ENCODE data around the gene DLGAP1. TPM values are rescaled to one million over a fixed set of nuclear protein-coding genes. Genes with fewer than 3 reads are reported as not detected.

Gene DLGAP1
- polyA plus RNA-seq, 1 of the 3 experiments (the other 2 are of a cell fraction): not detected

DNA sequence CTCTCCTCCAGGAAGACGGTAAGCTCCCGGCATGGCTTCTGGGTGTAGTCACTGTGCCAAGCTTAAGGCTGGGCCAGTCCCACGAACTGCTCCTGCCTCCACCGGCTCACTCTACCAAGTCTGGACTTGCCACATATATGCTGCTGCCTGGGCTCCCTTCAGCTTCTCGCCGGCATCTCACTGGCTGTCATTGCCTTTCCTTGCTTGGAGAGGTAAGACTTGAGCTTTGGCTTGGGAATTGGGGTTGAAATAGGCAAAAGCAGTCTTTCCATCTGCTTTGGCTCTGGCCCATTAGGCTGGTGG lies 524.1 kb downstream of the DLGAP1 start:
- TF ChIP-seq, protein P1, sequence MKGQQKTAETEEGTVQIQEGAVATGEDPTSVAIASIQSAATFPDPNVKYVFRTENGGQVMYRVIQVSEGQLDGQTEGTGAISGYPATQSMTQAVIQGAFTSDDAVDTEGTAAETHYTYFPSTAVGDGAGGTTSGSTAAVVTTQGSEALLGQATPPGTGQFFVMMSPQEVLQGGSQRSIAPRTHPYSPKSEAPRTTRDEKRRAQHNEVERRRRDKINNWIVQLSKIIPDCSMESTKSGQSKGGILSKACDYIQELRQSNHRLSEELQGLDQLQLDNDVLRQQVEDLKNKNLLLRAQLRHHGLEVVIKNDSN (IDR thresholded peaks at IDR 0.05; ENCODE audit: borderline replicate concordance, low read depth): no peak
- TF ChIP-seq, protein P2, sequence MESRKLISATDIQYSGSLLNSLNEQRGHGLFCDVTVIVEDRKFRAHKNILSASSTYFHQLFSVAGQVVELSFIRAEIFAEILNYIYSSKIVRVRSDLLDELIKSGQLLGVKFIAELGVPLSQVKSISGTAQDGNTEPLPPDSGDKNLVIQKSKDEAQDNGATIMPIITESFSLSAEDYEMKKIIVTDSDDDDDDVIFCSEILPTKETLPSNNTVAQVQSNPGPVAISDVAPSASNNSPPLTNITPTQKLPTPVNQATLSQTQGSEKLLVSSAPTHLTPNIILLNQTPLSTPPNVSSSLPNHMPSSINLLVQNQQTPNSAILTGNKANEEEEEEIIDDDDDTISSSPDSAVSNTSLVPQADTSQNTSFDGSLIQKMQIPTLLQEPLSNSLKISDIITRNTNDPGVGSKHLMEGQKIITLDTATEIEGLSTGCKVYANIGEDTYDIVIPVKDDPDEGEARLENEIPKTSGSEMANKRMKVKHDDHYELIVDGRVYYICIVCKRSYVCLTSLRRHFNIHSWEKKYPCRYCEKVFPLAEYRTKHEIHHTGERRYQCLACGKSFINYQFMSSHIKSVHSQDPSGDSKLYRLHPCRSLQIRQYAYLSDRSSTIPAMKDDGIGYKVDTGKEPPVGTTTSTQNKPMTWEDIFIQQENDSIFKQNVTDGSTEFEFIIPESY (IDR thresholded peaks at IDR 0.05; ENCODE audit: borderline replicate concordance, low read depth): no peak
- TF ChIP-seq GABPA (IDR thresholded peaks at IDR 0.05; ENCODE audit: low read depth) (no peak), FOXJ3 (CRISPR knock-in tag; IDR thresholded peaks at IDR 0.05) (no peak), TCF12 (IDR thresholded peaks at IDR 0.05) (no peak), TAF1 (IDR thresholded peaks at IDR 0.05; ENCODE audit: borderline replicate concordance, low read depth, low read length) (no peak), RCOR1 (IDR thresholded peaks at IDR 0.05; ENCODE audit: low read length) (no peak), POLR2AphosphoS5 (IDR thresholded peaks at IDR 0.05; ENCODE audit: low read depth, low read length) (no peak), EZH2phosphoT487 (IDR thresholded peaks at IDR 0.05; ENCODE audit: borderline replicate concordance, low read depth) (no peak), NFIC (IDR thresholded peaks at IDR 0.05; ENCODE audit: borderline replicate concordance) (no peak), MEF2A (IDR thresholded peaks at IDR 0.05; ENCODE audit: borderline replicate concordance, low read depth) (no peak), RFX5 (IDR thresholded peaks at IDR 0.05; ENCODE audit: low read length) (no peak)
- TF ChIP-seq, protein P3, sequence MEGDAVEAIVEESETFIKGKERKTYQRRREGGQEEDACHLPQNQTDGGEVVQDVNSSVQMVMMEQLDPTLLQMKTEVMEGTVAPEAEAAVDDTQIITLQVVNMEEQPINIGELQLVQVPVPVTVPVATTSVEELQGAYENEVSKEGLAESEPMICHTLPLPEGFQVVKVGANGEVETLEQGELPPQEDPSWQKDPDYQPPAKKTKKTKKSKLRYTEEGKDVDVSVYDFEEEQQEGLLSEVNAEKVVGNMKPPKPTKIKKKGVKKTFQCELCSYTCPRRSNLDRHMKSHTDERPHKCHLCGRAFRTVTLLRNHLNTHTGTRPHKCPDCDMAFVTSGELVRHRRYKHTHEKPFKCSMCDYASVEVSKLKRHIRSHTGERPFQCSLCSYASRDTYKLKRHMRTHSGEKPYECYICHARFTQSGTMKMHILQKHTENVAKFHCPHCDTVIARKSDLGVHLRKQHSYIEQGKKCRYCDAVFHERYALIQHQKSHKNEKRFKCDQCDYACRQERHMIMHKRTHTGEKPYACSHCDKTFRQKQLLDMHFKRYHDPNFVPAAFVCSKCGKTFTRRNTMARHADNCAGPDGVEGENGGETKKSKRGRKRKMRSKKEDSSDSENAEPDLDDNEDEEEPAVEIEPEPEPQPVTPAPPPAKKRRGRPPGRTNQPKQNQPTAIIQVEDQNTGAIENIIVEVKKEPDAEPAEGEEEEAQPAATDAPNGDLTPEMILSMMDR (IDR thresholded peaks at IDR 0.05): no peak
- TF ChIP-seq, protein P4, sequence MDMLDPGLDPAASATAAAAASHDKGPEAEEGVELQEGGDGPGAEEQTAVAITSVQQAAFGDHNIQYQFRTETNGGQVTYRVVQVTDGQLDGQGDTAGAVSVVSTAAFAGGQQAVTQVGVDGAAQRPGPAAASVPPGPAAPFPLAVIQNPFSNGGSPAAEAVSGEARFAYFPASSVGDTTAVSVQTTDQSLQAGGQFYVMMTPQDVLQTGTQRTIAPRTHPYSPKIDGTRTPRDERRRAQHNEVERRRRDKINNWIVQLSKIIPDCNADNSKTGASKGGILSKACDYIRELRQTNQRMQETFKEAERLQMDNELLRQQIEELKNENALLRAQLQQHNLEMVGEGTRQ (IDR thresholded peaks at IDR 0.05; ENCODE audit: borderline replicate concordance, low read depth, low read length): no peak
- TF ChIP-seq, protein P5, sequence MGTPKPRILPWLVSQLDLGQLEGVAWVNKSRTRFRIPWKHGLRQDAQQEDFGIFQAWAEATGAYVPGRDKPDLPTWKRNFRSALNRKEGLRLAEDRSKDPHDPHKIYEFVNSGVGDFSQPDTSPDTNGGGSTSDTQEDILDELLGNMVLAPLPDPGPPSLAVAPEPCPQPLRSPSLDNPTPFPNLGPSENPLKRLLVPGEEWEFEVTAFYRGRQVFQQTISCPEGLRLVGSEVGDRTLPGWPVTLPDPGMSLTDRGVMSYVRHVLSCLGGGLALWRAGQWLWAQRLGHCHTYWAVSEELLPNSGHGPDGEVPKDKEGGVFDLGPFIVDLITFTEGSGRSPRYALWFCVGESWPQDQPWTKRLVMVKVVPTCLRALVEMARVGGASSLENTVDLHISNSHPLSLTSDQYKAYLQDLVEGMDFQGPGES (IDR thresholded peaks at IDR 0.05; ENCODE audit: low read depth, low read length): no peak
- Histone ChIP-seq H4K20me1 (ENCODE audit: insufficient read depth) (no peaks in the 10 kb centered on the region), H3K27me3 (ENCODE audit: insufficient read depth) (no peaks in the 10 kb centered on the region; the same call in 1 of the 2 replicates), H3K4me3 (ENCODE audit: low read depth in 2 of 2, low read length in 1 of 2) (no peak overlapping the region), H3F3A (replicated peaks; ENCODE audit: insufficient read depth) (no peaks in the 10 kb centered on the region), H3K27ac (ENCODE audit: low read depth in 2 of 2, low read length in 1 of 2) (no peak overlapping the region), H3K9ac (no peak overlapping the region), H3K4me2 (no peak overlapping the region), H3K9me3 (no peaks in the 10 kb centered on the region), H2AFZ (ENCODE audit: low read depth) (no peak overlapping the region), H3K9me2 (no peaks in the 10 kb centered on the region), H3K36me3 (replicated peaks in 1 of 2; ENCODE audit: control insufficient read depth in 1 of 2, insufficient read depth in 2 of 2, low read length in 1 of 2) (no peaks in the 10 kb centered on the region), H3K4me1 (ENCODE audit: control insufficient read depth in 1 of 2, insufficient read depth in 2 of 2, low read depth in 1 of 2, low read length in 1 of 2) (no peaks in the 10 kb centered on the region; a peak in 1 of 4 replicates), H3K79me2 (ENCODE audit: insufficient read depth) (no peaks in the 10 kb centered on the region)
- ChIA-PET POLR2A (no interaction called here), CTCF (no interaction called here)
- 54% methylated on average over 3 of the region's 6 CpGs for WGBS (ENCODE audit: low lambda C conversion rate)
- DNase-seq: no peak
